Stimulated activated CD4-positive, alpha-beta T cell treated with anti-CD3 and anti-CD28 coated beads, Interleukin-4, amount 100 ng/mL, for 1 hour (primary cell): ENCODE data around the gene ECT2.
"Not testable (repeated sequence)": the region's sequence is repeated elsewhere in the genome, so short reads cannot be mapped to it uniquely, and the experiment has no call there.

Source experiments
- DNase-seq: peaks from one replicate; pipeline ENCODE4 v3.0.0-alpha.2; 2020

ECT2 gene

DNA sequence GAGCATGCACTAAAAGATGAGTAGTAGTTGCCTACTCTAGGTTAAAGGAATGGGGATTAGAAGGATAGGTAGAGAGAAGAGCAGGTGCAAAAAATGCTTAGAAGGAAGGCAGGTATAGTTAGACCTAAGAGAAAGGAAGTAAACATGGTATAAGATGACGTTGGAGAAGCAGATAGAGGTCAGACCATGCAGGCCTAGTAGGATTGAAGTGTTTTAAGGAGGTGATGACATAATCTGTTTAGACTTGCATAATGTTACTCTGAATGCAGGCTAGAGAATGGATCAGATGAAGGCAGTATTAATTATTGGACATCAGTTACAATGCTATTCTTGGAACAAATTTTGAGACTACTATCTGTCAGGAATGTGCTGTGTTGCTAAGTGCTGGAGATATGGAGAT lies 11.1 kb upstream of the ECT2 start:
- DNase-seq, result no peak

DNA sequence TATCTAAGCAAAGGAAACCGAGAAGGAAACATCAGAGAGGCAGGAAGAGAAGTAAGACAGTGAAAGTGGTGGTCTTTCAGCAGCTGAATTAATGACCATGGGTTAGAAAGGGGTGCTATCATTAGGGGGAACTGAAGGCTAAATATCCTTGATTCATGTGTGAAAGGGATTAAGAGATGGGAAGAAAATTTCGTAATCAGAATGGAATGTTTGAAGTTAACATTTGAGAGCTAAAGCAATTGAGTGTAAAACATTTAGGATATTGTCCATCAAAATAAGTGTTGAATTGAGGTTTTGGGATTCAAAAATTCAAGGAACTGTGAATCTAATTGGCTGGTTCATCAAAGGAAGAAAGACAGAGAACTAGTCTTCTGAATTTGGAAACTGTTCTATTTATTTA lies 4.1 kb upstream of the ECT2 start:
- no peak for DNase-seq

DNA sequence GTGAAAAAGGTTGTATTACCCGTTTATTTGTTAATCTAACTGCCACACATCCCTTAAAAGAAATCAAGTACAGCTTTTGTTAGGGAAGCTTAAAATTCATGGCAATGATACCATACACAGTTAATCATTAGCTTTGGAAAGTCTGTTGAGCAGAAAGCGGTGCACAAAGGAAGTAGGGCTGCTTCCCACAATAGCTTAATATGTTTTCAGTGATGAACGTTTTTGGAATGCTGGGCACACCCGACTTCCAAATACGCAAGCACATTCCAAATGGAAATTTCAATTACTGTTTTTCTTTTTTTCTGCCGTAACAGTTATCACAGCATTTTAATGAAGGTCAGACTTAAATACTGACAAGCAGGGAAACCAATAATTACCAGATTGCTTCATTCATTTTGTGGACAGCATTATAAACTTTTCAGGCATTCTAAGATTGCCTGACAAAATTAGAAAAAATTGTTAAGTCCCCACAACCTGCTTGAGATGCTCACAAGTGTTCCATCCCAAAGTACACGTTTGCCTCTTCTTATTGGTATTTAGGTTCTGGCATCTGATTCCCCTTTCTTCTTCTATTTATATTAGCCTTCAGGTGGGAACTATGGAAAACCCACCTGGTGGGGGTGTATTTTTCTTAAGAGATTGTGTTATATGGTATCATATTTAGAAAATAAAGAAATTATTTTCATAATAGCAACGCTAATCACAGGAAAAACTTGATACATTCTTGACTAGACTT lies 1.1 kb upstream of the ECT2 start:
- DNase-seq, result no peak

DNA sequence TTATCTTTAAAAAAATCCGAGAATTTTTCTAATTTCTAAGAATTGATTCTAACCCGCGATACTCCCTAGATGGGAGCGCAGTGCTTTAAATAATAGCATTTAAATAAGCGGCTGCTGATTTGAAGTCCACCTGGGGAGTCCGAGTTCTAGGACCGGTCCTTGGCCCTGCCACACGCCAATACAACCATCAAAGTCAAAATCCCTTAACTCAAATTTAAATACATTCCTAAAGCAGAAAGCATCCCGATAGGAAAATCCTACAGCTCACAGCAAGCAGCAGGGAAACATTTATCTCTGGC lies 508 bp upstream of the ECT2 start:
- no peak for DNase-seq

DNA sequence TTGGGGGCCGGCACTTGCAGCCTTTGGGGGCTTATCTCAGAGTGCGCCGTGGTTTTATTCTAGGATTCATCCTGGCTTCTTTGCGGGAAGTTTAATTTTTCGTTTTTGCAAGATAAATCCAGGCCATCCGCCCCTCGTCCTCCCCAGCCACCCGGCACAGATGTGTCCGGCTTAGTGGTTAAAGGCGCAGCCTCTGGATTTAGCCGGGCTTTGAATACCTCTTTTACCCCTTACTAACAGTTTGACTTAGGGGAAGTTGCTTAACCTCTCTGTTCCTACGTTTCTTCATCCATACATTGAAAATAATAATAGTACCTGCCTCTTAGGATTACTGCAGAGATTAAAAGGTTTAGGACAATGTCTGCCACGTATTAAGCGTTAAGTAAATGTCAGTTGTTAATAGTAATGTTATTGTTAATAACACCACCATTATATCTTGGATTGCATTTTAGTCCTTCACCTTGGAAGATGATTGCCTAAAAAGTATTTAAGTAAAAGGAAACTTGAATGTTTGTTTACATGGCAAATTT lies 714 bp downstream of the ECT2 start:
- no peak for DNase-seq

DNA sequence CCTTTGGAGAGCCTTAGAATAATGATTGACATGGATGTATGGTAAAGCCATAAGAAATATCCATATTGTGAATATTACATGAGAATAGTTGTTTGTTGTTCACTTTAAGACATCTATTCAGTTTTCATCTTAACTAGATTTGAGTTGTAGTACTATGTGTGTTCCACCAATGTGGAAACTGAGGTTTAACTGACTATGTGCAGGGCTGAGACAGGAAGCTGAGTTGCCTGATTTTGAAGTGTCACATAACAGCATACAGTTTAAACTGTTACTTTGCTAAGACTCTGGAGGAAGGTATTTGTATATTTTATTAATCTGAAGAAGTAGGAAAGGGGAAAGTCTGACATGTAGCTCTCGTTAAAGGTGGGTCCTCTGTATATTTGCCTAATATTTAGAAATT lies 2.1 kb downstream of the ECT2 start:
- no peak for DNase-seq

DNA sequence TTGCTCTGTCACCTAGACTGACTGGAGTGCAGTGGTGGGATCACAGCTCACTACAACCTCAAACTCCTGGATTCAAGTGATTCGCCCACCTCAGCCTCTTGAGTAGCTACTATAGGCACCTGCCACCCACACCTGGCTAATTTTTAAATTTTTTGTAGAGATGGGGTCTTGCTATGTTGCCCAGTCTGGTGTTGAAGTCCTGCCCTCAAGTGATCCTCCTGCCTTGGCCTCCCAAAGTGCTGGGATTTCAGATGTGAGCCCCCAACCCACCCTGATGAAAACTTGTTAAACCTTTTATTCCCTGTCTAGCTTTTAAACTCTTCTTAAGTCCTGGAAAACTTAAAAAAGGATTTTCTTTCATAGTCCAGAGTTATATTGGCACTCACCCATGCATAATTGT lies 2.6 kb downstream of the ECT2 start:
- DNase-seq, result no peak

DNA sequence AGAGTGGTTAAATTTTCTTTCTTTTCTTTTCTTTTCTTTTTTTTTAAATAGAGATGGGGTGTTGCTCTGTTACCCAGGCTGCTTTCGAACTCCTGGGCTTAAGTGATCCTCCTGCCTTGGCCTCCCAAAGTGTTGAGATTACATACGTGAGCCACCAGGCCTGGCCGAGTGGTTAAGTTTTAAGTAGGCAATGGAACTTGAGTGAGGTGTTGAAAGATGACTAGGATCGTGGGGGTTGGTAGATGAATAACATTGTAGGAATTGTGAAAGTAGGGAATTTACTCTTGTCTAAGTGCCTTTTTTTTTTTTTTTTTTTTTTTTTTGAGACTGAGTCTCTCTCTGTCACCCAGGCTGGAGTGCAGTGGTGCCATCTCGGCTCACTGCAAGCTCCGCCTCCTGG lies 9.9 kb downstream of the ECT2 start:
- not testable (repeated sequence) for DNase-seq

DNA sequence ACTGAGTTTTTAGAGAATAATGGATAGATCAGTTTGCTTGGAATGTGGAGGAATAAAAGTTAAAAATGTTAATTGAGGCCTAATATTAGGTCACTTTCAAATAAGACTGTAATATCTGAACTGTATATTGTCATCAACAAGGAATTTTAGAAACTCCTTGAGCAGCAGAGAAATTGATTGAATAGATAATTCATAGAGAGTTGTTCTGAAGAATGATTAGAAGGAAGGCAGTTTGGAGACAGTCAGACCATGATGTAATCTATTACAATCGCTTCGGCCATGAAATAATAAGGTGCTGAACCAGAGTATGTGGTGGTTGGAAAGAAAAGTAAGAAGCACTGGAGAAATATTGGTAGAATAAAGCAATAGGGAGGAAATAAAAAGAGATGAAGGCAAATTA lies 15.7 kb downstream of the ECT2 start:
- no peak for DNase-seq

DNA sequence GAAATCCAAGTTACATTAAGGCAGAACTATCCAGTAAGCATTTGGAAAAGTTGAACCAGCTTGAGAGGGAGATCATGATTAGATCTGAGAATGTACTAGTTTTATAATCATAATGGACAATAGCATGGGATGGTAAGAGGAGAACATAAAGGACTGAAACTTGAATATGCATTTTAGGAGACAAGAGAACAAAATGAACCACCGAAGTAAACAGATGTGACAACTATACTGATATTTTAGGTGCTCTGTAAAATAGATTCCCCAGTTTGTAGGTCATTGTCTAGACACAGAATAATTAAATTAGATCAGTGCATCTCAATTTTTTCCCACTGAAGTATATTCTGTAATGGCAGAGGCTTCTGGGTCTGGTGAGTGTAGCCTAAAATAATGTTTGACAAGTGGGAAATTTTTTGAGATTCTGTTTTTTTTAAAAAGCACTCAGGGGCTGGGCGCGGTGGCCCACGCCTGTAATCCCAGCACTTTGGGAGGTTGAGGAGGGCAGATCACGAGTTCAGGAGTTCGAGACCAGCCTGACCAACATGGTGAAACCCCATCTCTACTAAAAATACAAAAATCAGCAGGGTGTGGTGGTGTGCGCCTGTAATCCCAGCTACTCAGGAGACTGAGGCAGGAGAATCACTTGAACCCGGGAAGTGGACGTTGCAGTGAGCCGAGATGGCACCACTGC lies 16.3 kb downstream of the ECT2 start:
- no peak for DNase-seq

DNA sequence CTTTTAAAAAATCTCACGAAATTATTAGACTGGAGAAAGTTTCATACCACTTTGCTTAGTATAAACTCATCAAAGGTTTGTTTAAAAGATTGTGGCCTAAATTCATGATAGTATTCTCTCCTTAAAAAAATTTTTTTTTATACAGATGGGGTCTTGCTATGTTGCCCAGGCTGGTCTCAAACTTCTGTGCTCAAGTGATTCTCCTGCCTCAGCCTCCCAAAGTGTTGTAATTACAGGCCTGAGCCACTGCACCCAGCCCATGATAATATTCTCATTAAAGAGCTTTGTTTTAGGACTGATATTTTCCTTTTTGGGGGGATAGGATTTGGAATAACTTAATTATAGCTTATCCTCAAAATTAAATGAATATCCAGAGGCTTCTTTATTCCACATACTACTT lies 19.9 kb downstream of the ECT2 start:
- DNase-seq, result no peak

DNA sequence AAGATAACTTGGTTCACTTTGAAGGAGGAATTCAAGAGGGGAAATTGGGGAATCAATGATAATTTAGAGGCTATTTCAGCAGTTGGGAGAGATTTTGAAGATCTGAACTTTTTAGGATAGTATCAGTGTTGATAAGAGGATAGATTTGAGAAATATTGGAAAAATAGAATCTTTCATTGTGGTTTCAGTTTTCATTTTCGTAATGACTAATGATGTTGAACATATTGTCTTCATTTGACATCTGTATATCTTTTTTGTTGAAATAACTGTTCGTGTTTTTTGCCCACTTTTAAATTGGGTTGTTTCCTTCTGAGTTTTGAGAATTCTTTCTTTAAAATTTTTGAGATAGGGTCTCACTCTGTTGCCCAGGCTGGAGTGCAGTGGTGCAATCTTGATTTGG lies 21.1 kb downstream of the ECT2 start:
- DNase-seq, result no peak

DNA sequence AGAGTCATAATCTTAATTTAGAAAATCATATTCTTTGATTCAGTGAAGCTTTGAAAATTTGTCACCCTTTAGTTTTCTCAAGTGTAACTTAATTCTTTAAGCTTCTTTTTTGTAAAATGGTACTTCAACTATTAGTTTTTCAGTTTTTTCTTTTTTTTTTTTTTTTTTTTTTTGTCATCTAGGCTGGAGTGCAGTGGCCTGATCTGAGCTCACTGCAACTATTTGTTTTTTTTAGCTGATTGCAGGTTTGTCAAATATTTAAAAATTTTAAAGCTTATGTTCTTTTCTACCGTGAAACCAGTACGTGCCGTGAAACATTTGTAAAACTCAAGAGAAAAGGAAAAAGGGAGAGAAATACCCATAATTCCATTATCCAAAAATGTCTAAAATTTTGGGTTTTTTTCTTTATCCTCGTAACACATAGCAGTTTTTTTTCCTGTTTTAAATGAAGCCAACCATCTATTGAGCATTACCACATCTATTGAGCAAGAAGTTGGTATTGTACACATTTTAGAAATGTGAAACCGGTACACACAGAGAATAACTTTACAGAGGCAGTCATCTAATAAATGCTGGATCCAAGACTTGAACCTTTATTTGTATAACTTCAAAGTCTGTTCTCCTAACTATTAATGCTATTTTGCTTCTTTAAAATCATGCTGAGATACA lies 25.7 kb downstream of the ECT2 start:
- DNase-seq, result no peak

DNA sequence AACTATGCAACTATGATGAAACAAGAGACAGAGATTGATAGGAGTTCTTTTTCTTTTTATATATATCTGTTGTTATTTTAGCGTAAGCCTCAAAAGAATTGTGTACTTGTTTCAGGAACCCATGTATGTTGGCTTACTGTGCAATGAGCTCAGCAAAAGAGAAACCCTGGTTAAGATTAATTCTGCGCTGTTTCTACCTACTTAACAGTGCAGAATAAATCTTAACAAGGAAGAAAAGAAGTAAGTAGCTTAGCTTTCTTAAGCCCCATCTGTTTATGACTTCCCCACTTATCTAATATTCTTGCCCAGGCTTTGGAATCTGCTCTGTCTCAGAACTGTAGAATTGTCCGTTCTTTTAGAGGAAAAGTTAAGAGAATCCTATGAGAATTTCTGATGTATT lies 27.4 kb downstream of the ECT2 start:
- no peak for DNase-seq

DNA sequence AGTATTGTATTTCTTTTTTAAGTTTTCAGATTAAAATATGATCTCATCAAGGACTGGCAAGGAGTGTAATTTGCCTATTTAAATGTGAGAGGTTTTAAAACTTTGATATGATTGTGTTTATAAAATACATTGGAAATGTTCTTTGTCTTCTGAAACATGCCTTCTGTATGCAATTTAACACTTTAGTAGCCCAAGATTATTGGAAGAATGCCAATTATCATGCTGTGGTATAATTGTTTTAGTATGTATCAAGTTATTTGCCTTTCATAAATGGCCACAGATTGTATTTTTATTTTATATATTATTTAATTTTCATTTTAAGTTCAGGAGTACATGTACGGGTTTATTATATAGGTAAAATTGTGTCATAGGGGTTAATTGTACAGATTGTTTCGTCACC lies 31.7 kb downstream of the ECT2 start:
- no peak for DNase-seq

DNA sequence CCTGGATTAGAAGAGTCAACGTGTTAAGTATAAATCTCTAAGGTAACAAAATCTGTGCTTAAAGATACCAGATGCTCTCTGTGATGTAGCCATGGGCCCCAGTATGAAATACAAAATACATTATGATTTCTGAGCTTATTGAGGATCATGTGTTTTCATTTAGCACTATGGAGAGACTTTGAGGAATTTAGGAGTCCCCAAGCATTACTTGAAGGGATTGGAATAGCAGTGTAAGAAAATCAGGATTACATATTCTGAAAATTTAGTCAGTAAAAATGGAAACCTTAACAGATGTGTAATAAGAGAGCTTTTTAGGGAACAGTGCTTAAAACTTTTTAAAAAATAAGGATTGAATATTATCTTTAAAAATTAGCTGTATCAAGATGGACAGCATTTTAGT lies 35.5 kb downstream of the ECT2 start:
- no peak for DNase-seq

DNA sequence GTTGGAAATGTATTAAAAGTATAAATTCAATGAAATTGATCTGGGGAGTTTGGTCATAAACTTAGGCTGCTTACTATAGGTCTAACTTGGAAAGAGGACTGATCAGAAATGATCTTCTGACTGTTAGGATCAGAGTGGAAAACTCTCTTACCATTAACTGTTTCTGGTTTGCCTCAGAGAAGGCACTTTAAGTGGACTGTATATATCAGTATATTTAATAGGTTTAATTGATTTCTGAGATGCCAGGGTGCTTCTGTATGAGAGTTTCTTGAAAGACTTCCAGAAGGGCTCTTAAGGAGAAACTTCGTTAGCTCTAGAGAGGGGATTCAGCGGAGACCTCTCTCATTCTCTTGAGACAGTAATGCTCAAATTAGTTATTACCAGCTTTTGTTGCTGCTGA lies 36.5 kb downstream of the ECT2 start:
- DNase-seq, result no peak

DNA sequence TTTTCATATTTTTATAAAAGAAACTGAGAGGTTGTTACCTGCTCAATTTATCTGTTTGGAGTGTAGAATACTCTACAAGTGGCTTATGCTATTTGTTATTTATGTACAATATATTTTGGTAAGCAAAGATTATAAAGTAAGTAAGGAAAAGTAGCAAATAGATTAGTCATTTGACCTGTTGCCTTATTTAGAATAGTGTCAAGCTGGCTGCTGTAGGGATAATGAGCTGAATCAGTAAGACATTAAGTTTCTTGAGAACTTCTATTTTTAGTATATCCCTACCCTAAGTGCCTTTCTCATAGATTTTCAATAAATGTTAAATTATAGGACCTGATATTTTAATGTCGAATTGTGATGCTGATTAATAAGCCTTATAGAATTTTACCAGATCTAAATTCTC lies 37.2 kb downstream of the ECT2 start:
- DNase-seq, result no peak

DNA sequence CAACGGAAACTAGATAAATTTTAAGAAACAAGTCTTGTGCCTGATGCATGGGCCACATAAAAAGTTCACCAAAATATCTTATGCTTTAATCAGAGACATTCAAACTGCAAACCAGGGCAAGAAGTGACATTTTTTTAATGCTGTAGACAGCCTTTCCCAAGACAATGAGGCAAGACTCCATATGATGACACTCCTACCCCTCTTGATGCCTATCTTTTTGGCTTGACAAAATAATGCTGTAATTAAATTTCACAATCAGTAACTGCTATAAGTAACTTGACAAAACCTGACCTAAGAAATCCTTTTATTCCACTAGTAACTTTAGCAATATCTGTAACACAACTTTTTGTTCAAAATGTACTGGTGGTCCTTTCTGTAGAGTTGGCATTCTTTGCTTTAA lies 48.7 kb downstream of the ECT2 start:
- no peak for DNase-seq

DNA sequence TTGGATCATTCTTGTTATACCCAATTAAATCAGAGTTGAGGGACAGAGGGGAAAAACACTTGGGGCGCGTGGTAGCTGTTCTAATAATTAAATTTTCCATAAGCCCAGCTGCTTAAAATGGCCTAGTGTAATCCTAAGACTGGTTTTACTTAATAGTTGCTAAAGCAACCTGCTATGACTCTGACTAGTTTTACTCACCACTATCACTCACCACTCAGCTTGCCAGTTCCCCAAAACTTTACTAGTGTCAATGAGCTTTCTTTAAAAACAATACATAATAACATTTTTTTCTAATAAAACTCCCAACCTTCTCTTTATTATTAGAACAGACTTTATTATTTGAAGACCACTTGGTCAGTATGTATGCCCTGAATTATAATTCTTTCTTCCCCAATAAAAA lies 49.6 kb downstream of the ECT2 start:
- no peak for DNase-seq

DNA sequence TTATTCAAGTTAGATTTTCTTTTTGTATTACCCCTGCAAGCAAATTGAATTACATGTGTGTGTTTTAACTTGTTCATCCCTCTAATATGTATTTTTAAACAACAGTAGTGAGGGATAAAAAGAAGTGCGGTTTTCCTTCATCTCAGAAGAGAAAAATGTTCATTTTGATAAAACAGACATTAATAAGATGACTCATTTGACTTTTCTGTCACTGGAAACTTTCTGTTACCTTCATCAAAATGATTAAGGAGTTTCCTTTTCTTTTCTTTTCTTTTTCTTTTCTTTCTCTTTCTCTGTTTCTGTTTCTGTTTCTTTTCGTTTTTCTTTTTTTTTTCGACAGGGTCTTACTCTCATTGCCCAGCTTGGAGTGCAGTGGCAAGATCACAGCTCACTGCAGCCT lies 53.0 kb downstream of the ECT2 start:
- no peak for DNase-seq

DNA sequence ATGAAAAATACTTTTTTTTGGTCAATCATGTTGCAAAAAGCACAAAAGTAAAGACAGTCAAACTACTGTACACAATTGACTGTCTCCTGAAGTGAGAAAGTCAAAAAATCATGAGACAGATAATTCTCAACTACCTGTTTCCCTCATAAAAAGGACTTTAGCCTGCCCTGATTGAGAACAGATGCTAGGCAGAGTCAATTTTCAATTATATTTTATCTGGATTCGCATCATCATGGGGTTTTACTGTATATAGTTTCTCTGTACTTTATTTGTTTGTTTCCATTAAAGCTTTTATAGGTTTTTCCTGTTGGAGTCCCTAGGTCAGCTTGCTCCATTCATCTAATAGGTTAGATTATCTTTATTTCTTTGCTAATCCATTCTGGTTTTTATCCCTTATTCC lies 53.8 kb downstream of the ECT2 start:
- DNase-seq, result no peak

DNA sequence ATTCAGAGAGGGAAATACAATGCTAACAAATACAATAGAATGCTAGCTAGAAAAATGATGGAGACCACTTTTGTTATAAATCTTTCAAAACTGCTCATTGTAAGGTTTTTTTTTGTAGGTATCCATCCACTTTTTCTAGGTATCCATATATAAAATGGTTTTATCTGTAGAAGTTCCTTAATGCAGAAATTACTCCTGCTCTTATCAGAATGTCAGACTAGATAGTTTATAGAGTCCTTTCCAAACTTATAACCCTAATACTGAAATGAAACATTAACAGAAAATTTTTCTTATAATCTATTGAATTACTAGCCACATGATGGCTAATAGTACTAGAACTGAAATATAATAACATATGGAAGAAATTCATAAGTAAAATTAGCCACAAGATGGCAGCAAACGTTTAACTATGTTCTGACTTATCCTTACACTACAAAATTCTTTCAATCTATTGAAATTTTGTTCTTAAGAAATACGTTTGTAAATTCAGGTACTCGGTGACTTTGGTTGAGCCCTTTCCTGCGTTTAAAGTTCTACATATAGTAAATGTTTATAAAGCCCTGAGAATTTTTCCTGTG lies 58.5 kb downstream of the ECT2 start:
- DNase-seq, result no peak

DNA sequence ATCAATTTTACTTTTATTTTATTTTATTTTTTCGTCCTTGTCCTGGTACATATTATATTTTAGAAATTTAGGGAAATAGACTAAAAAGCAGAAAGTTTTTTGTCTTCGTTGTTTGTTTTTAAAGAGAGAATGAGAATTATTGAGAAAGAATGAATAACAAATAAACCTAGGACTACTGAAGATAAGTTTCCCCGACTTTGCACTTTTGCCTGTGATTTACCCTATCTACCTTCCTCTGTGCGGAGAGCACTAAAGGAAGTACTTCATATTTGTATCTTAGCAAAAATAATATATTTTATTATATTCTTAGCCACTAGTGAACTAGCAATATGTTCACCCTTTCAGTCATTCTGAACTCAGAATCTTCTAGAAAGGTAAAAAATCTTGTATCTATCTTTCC lies 60.6 kb downstream of the ECT2 start:
- DNase-seq, result no peak
